Activated CD4-positive, CD25-positive, alpha-beta regulatory T cell treated with anti-CD3 and anti-CD28 coated beads, Interleukin-2, amount 50 U/mL, for 72 hours (primary cell): ENCODE data around the gene PLEKHG3.

Source experiments
- DNase-seq: peaks from one replicate; pipeline ENCODE4 v3.0.0; 2021

Gene PLEKHG3

GRCh38 chr14:64708148-64709004 lies 4.2 kb downstream of the PLEKHG3 start:
- DNase-seq: no peak

GRCh38 chr14:64709126-64709525 lies 4.9 kb downstream of the PLEKHG3 start:
- no peak for DNase-seq

- no peak for DNase-seq
These were observed 6.8 kb downstream of the PLEKHG3 start for GRCh38 chr14:64711039-64711438.

- no peak for DNase-seq
These were observed 9.5 kb downstream of the PLEKHG3 start for GRCh38 chr14:64713677-64714076.

GRCh38 chr14:64714432-64715025 lies 10.3 kb downstream of the PLEKHG3 start:
- DNase-seq: no peak

GRCh38 chr14:64715146-64715627 lies 11.0 kb downstream of the PLEKHG3 start:
- no peak for DNase-seq

- no peak for DNase-seq
These were observed 11.6 kb downstream of the PLEKHG3 start for GRCh38 chr14:64715628-64716412.

GRCh38 chr14:64717870-64718269 lies 13.6 kb downstream of the PLEKHG3 start:
- DNase-seq: no peak

GRCh38 chr14:64718762-64719161 lies 14.5 kb downstream of the PLEKHG3 start:
- DNase-seq: no peak

GRCh38 chr14:64719601-64720000 lies 15.4 kb downstream of the PLEKHG3 start:
- no peak for DNase-seq

GRCh38 chr14:64720131-64720576 lies 15.9 kb downstream of the PLEKHG3 start:
- DNase-seq: no peak

- DNase-seq: no peak
These were observed 17.2 kb downstream of the PLEKHG3 start for GRCh38 chr14:64721391-64721791.

- DNase-seq: no peak
These were observed 17.7 kb downstream of the PLEKHG3 start for GRCh38 chr14:64721899-64722298.

GRCh38 chr14:64722842-64723447 lies 18.7 kb downstream of the PLEKHG3 start:
- no peak for DNase-seq

GRCh38 chr14:64723691-64724577 lies 19.7 kb downstream of the PLEKHG3 start:
- no peak for DNase-seq

GRCh38 chr14:64724578-64724930 lies 20.3 kb downstream of the PLEKHG3 start:
- no peak for DNase-seq

- DNase-seq: no peak
These were observed 21.1 kb downstream of the PLEKHG3 start for GRCh38 chr14:64725261-64725815.

- DNase-seq: no peak
These were observed 21.8 kb downstream of the PLEKHG3 start for GRCh38 chr14:64725879-64726584.

- no peak for DNase-seq
These were observed 22.3 kb downstream of the PLEKHG3 start for GRCh38 chr14:64726585-64726890.

GRCh38 chr14:64727551-64728071 lies 23.4 kb downstream of the PLEKHG3 start:
- no peak for DNase-seq

- no peak for DNase-seq
These were observed 23.9 kb downstream of the PLEKHG3 start for GRCh38 chr14:64728106-64728505.
